NCI-H1092 (cell line): Measurements from ENCODE around the gene PALLD.

Experiments
- DNase-seq: peaks from one replicate; lab custom pipeline; 2025; lab: John Stamatoyannopoulos, UW

Gene PALLD

GRCh38 chr4:168831919-168832762 is 335.3 kb downstream of the PALLD start:
- peak; percentile 16 for DNase-seq

- DNase-seq: no peak
Measured at GRCh38 chr4:168832763-168833575, 336.1 kb downstream of the PALLD start.

GRCh38 chr4:168833881-168834280 is 337.0 kb downstream of the PALLD start:
- DNase-seq: no peak

GRCh38 chr4:168835880-168836454 is 339.1 kb downstream of the PALLD start:
- DNase-seq: no peak

GRCh38 chr4:168836490-168836889 is 339.6 kb downstream of the PALLD start:
- DNase-seq: no peak

- DNase-seq: no peak
Measured at GRCh38 chr4:168837922-168838321, 341.1 kb downstream of the PALLD start.

GRCh38 chr4:168839758-168840391 is 343.0 kb downstream of the PALLD start:
- no peak for DNase-seq

GRCh38 chr4:168840392-168840763 is 343.5 kb downstream of the PALLD start:
- no peak for DNase-seq

GRCh38 chr4:168841000-168841671 is 344.3 kb downstream of the PALLD start:
- DNase-seq: no peak

GRCh38 chr4:168841672-168842019 is 344.8 kb downstream of the PALLD start:
- no peak for DNase-seq

GRCh38 chr4:168842186-168842585 is 345.3 kb downstream of the PALLD start:
- DNase-seq: no peak

- no peak for DNase-seq
Measured at GRCh38 chr4:168843635-168844034, 346.8 kb downstream of the PALLD start.

- no peak for DNase-seq
Measured at GRCh38 chr4:168844353-168845049, 347.6 kb downstream of the PALLD start.

- DNase-seq: no peak
Measured at GRCh38 chr4:168845897-168846296, 349.0 kb downstream of the PALLD start.

GRCh38 chr4:168846414-168846813 is 349.6 kb downstream of the PALLD start:
- no peak for DNase-seq

- DNase-seq: no peak
Measured at GRCh38 chr4:168847771-168848502, 351.1 kb downstream of the PALLD start.

- DNase-seq: no peak
Measured at GRCh38 chr4:168849030-168849675, 352.3 kb downstream of the PALLD start.

GRCh38 chr4:168849997-168850396 is 353.1 kb downstream of the PALLD start:
- DNase-seq: no peak

- DNase-seq: no peak
Measured at GRCh38 chr4:168852387-168852786, 355.5 kb downstream of the PALLD start.
